Measurements from ENCODE around the gene FOXP1.

FOXP1 gene

DNA sequence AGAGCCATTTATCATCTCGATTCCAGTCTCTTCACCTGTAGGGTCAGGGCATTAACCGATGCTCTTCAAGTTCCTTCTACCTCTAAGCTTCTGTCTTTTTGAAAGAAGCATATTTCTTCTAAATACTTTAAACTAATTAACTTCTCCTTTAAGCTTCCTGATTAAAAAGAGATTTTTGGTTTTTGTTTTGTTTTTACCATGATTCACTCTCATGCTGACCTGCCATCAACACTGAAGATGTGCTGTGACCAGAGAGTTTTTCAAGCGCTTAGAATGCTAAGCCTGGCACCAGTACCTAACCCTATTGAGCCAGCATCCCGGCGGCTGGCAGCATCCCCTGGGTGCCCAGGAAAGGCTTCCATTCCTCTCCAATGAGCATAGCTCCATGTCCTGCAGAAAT is 89.3 kb downstream of the FOXP1 start:
- in situ Hi-C loops (cut with MboI; ENCODE audit: low pct_unique_long_range_greater_than_20kb, low sequenced_read_pairs, unreplicated experiment): no loop called here
- TF ChIP-seq, protein P1, sequence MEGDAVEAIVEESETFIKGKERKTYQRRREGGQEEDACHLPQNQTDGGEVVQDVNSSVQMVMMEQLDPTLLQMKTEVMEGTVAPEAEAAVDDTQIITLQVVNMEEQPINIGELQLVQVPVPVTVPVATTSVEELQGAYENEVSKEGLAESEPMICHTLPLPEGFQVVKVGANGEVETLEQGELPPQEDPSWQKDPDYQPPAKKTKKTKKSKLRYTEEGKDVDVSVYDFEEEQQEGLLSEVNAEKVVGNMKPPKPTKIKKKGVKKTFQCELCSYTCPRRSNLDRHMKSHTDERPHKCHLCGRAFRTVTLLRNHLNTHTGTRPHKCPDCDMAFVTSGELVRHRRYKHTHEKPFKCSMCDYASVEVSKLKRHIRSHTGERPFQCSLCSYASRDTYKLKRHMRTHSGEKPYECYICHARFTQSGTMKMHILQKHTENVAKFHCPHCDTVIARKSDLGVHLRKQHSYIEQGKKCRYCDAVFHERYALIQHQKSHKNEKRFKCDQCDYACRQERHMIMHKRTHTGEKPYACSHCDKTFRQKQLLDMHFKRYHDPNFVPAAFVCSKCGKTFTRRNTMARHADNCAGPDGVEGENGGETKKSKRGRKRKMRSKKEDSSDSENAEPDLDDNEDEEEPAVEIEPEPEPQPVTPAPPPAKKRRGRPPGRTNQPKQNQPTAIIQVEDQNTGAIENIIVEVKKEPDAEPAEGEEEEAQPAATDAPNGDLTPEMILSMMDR (IDR thresholded peaks at IDR 0.05; ENCODE audit: extremely low read depth, insufficient read depth, missing control alignments): no peak
- no peak for DNase-seq (ENCODE audit: low spot score)

DNA sequence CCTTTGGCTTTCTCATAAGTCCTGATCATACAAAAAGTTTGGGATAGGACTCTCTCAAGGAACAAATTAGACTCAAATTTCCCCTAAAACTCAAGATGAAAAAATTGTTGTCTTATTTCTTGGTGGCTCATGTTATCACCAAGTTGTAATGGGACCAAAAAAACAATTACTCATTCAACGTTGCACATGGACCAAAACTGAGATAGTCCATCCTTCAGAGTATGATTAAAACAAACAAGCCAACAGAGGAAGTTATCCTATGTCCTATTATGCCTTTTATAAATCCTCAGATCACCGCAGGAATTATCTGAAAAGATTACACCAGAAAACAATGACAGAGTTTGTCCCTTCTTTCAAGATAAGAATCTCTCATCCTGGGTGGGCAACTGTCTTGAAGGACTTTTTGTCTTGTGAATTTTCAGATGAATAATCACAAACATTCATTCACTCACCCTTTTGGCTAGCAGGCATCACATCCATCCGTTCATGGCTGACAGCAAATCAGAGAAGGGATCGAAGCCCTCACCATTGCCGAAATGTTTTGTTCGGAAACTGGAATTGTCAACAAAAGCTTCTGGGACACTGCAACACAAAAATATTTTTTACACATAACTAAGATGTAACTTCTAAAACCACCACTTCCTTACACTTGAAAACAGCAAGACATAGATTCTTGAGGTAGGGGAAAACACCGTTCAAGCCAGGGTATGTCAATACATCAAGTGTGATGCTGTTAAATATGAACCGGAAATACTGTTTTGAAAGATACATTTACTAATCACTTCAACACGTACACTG is 90.4 kb downstream of the FOXP1 start:
- in situ Hi-C loops (cut with MboI; ENCODE audit: low pct_unique_long_range_greater_than_20kb, low sequenced_read_pairs, unreplicated experiment): no loop called here
- DNase-seq (ENCODE audit: low spot score): no peak
- TF ChIP-seq, protein P1 (IDR thresholded peaks at IDR 0.05; ENCODE audit: extremely low read depth, insufficient read depth, missing control alignments): no peak

DNA sequence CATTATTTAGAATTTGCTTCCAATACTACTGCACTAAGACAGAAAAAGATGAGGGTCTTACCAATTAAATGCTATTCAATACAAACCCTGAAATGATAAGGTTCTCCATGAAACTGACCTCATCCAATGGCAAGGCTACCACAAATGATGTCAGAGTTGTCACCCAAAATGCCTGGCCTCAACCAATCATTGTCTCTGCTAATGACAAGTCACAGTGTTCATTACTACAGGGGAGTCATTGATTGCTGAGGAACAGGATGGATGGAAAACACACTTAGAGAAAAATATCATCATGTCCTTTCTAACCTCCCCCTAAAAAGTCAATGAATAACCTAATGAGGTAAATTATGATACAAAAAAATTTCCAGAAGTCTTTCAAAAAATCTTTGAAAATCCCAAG is 91.0 kb downstream of the FOXP1 start:
- TF ChIP-seq, protein P1 (IDR thresholded peaks at IDR 0.05; ENCODE audit: extremely low read depth, insufficient read depth, missing control alignments): no peak
- in situ Hi-C loops (cut with MboI; ENCODE audit: low pct_unique_long_range_greater_than_20kb, low sequenced_read_pairs, unreplicated experiment): no loop called here
- no peak for DNase-seq (ENCODE audit: low spot score)

DNA sequence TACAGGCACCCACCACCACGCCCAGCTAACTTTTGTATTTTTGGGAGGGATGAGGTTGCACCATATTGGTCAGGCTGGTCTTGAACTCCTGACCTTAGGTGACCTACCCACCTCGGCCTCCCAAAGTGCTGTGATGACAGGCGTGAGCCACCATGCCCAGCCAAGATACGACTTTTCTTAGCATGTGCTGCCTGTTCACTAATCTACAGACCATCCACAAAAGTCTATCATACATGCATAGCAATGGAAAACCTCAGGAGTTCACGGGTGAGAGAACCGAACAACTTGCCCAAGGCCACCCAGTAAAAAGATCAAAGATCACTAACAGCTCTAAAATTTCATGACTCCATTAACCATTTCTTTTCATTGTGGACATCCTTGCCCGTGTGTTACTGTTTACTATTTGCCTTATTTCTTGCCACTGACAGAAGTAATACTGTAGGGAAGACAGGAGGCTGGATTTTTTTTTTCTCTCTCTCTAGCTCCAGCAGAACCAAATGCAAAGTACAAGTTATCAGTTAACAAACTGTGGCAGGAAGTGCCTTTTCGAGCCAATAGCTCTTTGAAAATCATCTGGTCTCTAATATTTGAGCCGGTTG is 92.3 kb downstream of the FOXP1 start:
- TF ChIP-seq, protein P1 (IDR thresholded peaks at IDR 0.05; ENCODE audit: extremely low read depth, insufficient read depth, missing control alignments): no peak
- no peak for DNase-seq (ENCODE audit: low spot score)
- in situ Hi-C loops (cut with MboI; ENCODE audit: low pct_unique_long_range_greater_than_20kb, low sequenced_read_pairs, unreplicated experiment): no loop called here

DNA sequence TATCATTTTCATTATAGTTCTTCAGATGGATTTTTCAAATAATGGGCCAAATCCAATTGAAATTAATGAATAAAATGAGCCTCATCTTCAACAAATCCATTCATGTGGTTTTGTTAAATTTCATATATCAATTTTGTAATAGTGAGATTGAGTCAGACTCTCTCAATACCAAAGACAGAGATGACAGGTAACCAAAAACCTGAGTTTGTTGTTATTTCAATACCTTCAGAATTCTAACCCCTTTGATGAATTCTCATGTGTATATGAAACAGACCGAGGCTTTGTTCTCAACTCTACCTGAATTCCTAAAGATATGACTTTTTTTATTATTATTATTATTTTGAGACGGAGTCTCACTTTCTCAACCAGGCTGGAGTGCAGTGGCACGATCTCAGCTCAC is 92.8 kb downstream of the FOXP1 start:
- in situ Hi-C loops (cut with MboI; ENCODE audit: low pct_unique_long_range_greater_than_20kb, low sequenced_read_pairs, unreplicated experiment): no loop called here
- no peak for DNase-seq (ENCODE audit: low spot score)
- TF ChIP-seq, protein P1 (IDR thresholded peaks at IDR 0.05; ENCODE audit: extremely low read depth, insufficient read depth, missing control alignments): no peak

DNA sequence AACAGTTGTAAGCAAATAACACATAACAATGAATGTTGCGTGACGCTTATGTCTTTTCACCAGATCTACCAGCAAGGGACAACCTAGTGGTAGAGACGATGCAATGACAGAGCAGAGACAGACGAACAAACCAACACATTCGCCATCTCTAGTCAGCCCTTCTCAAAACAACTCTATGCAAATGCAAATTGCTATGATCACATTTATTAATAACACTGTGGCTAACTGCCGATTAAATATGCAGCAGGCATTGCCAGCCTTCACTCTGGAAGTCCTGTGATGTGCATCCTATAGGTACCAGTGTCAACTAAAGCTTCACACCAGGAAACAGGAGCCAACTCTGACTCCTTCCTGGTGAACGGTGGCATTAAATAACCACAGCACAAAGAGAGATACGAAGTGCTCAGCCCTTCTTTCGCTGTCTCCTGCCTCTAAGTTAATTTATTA is 94.2 kb downstream of the FOXP1 start:
- no peak for DNase-seq (ENCODE audit: low spot score)
- TF ChIP-seq, protein P1 (IDR thresholded peaks at IDR 0.05; ENCODE audit: extremely low read depth, insufficient read depth, missing control alignments): no peak
- in situ Hi-C loops (cut with MboI; ENCODE audit: low pct_unique_long_range_greater_than_20kb, low sequenced_read_pairs, unreplicated experiment): no loop called here

Measured in GM13977 (cell line).